GM19023 (cell line): ENCODE results near the gene HOXB6.

Source experiments
- ATAC-seq: cut with Tn5 transposase; IDR thresholded peaks from one replicate; pipeline ENCODE4 v1.9.1; 2021; ENCODE audit warnings: mild to moderate bottlenecking, moderate library complexity; ENCODE audit not compliant: unreplicated experiment

HOXB6 gene

GRCh38 chr17:48556576-48557401, 48.0 kb downstream of the HOXB6 start:
- ATAC-seq = no peak

- no peak for ATAC-seq
Measured at GRCh38 chr17:48556229-48556575, 48.6 kb downstream of the HOXB6 start.

- ATAC-seq = no peak
Measured at GRCh38 chr17:48555258-48556228, 49.2 kb downstream of the HOXB6 start.

- no peak for ATAC-seq
Measured at GRCh38 chr17:48554412-48555257, 50.2 kb downstream of the HOXB6 start.

DNA sequence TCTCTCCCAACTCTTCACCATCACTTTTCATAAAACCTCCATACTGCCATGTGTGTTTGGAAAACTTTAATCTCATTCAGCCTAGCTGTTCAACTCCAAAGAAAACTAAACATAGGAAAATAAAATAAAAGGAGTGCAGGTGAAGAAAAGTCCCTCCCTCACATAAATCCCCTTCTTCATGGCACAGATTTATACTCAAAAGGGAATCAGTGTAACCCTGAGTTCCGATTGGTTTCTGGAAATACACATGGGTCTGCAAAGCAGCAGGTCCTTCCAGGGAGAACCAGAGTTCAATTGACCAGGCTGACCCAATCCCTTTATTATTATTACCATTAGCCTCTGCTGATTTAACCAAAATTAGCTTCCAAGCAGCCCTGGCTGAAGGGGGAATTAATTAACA, 51.0 kb downstream of the HOXB6 start:
- ATAC-seq = no peak

DNA sequence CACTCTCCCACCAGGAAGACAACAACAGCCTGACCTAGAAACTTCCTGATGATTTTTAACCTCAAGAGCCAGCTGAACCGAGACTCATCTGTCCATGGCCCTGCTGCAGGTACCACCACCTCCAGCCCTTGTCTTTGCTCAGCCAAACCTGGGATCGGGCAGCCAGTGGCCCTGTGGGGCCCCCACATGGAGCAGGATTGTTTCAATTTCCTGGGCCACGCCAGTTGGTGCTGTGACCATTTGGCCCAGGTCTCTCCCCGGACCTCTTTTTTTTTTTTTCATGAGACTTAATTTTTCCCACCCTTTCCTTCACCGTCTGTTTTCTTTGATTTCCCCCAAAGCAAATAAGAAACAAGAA, 51.6 kb downstream of the HOXB6 start:
- ATAC-seq = no peak

DNA sequence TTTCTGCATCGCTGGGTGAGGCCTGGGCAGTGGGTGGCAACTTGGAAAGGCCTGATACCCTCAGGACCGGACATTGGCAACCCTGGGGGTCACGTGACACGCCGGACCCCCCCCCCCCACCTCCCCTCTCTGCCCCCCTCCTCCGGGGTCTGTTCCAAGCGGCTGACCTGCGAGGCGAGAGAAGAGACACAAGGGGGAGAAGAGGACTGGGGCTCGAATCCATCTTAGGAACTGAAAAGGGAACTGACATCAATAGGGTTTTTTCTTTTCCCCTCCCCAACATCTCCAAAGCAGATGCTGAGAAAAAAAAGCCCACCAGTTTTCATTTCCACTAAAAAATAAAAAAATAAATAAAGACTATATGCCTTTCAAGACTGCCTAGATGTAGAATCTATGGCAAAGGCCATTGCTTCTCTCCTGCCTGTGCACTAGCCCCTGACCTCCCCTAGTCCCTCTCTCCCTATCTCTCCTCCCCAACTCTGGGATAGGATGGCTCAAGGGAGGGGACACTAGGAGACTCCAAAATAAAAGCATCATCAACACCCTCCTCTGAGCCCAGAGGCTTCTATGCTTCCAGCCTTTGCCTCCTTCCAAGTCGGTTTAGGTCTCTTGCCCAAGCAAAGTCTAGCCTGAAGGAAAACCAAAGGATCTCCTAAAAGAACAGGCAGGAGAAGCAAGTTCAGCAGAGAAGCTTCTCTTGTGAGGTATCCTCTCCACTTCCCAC, 52.2 kb downstream of the HOXB6 start:
- no peak for ATAC-seq

DNA sequence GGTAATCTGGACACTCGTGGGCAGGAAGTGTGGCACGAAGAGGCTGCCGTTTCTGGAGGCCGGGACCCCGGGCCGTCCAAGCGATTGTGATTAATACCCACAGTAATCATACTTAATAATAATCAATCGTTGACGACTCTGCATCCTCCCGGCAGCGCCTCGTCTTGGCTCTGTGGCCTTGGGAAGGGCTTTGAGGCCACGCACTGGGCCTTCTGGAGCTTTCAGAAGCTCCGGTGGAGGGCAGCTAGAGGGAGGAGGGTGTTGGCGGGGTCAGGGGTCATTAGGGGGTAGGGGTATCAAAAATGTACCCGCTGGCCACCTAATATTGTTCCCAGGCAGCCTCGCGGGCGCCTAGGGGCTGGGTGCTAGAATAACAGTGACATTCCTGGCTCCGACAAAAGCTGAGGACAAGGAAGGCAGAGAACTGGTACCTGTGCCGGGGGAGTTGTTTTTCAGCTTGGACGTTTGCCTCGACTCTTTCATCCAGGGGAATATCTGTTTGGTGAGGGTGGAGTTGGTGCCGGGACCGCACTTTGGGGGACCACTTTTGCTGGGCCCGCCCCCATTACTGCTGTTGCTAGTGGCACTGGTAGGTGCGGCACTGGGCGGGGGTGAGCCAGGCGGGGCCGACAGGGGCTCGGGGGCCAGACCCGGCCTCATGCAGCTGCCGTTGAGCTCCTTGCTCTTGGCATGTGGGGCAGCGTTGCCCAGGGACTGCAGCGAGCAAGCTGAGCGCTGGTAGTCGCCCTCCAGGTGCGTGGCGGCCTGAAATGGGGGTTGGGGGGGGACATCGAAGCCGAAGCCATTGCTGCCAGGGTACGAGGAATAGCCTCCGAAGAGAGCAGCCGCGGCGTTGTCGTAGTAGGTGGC, 53.0 kb downstream of the HOXB6 start:
- ATAC-seq = no peak

GRCh38 chr17:48551214-48551555, 53.6 kb downstream of the HOXB6 start:
- ATAC-seq = no peak

- ATAC-seq = no peak
Measured at GRCh38 chr17:48550502-48551213, 54.1 kb downstream of the HOXB6 start.

GRCh38 chr17:48549914-48550501, 54.8 kb downstream of the HOXB6 start:
- ATAC-seq = no peak

DNA sequence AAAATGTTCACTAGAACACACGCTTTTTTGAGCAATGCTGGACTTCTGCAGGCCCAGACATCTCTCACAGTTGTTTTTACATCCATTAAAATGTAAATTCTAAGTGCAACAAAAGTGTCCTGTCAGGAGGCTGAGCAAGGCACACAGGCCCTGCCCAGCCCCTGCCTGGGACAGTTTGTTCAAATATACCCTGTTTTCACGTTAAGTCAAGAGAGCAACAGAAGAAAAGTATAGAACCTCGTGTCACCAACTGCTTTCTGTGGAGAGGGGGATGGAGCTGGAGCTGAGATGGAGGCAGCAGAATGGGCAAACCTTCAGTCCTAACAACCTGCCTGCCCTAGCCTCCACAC, 55.5 kb downstream of the HOXB6 start:
- no peak for ATAC-seq

- no peak for ATAC-seq
Measured at GRCh38 chr17:48548523-48549280, 56.1 kb downstream of the HOXB6 start.

- ATAC-seq = no peak
Measured at GRCh38 chr17:48547808-48548522, 56.8 kb downstream of the HOXB6 start.

DNA sequence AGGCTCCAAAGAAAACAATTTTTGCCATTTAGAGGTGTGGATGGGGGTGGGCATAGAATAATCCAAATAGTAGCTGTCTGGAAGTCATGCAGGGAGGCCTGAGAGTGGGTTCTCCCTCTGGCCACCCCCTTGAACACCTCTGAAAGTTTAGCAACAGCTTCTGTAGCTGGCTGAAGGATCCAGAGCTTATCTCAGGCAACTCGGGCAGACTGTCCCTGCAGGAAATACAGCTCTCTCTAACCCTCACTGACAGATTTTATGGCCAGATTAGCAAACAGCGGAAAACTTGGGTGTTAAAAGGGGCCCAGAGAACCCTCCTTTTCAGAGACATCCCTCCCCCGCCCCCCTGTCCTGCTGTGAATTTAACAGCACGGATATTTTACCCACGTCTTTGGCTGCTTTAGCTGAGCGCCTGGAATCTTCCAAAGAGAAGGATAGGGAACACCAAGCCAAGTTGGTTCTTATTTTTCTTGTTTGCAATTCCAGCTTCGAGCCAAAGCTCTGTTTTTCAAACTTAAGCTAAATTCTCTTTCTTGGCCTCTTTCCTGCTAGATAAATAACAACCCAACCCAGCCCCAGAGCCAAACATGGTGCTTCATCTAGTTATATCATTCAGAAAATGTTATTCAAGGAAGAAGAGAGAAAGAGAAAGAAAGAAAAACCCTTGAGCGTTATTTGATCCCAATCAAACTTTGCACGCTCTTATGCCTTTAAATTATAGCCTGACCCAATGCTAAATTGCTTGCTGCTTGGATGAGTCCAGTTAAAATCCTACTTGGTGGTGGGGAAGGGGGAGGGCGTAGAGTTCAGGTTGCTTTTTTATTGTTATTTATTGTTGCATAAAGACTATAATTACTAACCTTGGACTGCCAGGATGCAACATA, 57.6 kb downstream of the HOXB6 start:
- ATAC-seq = no peak

- ATAC-seq = no peak
Measured at GRCh38 chr17:48546137-48546923, 58.5 kb downstream of the HOXB6 start.
